ENCODE results near the gene EFCAB12. TPM values are rescaled to one million over a fixed set of nuclear protein-coding genes. Genes with fewer than 3 reads are reported as not detected.
A peak's percentile ranks its signal among the peaks of the same experiment; 100 is the strongest.

The EFCAB12 gene
- total RNA-seq, 1 donor from 2014 or later = not detected

DNA sequence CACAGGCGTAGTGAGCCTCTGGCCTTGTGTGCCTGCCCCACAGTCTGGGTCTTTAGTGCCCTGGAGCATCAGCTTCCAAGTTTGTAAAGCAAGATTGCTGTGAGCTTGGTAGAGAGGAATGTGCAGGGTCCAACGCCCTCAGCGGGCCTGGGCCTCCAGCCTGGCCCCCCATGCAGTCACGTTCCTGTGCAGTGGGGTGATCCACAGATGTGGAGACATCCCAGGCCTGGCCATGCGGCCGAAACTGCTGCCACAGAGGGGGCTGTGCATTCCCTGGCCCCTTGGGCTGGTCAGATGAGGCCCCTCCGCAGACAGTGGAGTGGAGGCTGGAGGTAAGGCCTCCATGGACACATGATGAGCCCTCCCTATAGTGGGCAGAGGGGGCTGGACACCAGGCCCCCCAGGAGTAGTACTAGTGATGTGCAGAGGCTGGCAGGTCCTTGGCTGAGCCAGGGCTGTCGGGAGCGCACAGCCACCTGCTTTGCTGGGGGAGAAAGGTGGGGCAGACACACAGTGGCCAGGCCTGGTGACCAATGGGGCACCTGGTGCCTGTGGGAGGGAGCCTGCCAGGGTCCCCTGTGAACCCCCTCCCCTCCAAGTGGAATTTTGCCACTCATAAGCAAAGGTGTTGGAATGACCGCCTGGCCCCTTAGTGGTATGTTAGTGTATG lies 71.5 kb downstream of the EFCAB12 start:
- no peaks in the 10 kb centered on the region for H3K36me3 ChIP-seq (ENCODE audit: control insufficient read depth, insufficient read depth, low read length)
- no peak for DNase-seq (ENCODE audit: low read depth)
- FAIRE-seq = no peak
- no peak overlapping the region for H3K4me3 ChIP-seq (ENCODE audit: low read depth, low read length)
- H3K27me3 ChIP-seq (ENCODE audit: control insufficient read depth, insufficient read depth, low read length) = no peaks in the 10 kb centered on the region
- no peak for TF ChIP-seq CTCF (IDR thresholded peaks at IDR 0.05; ENCODE audit: insufficient read depth, low read length, severe bottlenecking)

- no peak for TF ChIP-seq CTCF (IDR thresholded peaks at IDR 0.05; ENCODE audit: insufficient read depth, low read length, severe bottlenecking)
- DNase-seq (ENCODE audit: low read depth) (no peak), FAIRE-seq (no peak)
- Histone ChIP-seq H3K36me3 (ENCODE audit: control insufficient read depth, insufficient read depth, low read length) (no peaks in the 10 kb centered on the region), H3K27me3 (ENCODE audit: control insufficient read depth, insufficient read depth, low read length) (no peaks in the 10 kb centered on the region), H3K4me3 (ENCODE audit: low read depth, low read length) (no peak overlapping the region)
These were observed 74.9 kb downstream of the EFCAB12 start for GRCh38 chr3:129353589-129353941.

DNA sequence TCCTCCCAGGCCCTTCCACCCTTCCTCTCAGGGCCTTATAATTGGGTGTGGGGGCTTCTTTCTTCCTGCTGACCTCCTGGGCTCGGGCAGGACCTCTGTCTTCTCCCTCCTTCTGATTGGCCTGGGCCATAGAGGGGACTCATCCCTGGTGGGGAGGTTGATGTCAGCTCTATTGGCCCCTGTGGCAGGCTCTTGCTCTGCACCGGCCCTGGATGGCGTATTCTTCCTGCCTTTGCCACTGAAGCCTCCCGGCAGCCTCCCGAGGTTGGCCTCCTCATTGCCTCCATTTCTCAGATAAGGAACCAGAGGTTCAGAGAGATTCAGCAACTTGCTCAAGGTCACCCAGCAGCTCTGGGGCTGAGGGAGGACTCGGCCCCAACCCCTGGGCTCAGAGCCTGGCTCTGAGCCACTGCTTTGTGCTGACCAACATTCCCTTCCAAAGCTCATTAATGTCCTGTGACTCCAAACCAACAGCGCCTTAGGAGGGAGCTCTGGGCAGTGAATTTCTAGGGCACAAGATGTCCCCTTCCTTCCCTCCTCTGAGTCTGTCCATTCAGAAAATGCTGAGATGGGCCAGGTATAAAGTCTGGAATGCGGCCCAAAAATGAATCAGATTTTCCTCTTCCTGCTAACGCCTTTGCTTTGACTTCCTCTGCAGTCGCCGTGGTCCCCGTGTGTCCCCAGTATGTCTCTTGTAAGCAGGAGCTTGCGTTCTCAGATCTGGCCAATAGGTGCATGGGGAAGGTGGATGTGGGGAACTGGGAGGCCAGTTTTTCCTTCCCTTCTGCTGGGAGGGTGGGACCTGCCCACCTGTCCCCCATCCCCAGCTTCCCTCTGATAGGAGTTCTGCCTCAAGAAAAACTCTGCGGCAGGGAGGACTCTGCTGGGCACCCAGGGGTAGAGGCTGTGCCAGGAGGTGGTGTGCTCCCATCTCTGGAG lies 75.5 kb downstream of the EFCAB12 start:
- no peaks in the 10 kb centered on the region for H3K36me3 ChIP-seq (ENCODE audit: control insufficient read depth, insufficient read depth, low read length)
- H3K4me3 ChIP-seq (ENCODE audit: low read depth, low read length) = no peak overlapping the region
- no peaks in the 10 kb centered on the region for H3K27me3 ChIP-seq (ENCODE audit: control insufficient read depth, insufficient read depth, low read length)
- FAIRE-seq (peak; percentile 58), DNase-seq (ENCODE audit: low read depth) (peak; percentile 18)
- TF ChIP-seq CTCF (IDR thresholded peaks at IDR 0.05; ENCODE audit: insufficient read depth, low read length, severe bottlenecking) = no peak

- peak; percentile 35 for TF ChIP-seq CTCF (IDR thresholded peaks at IDR 0.05; ENCODE audit: insufficient read depth, low read length, severe bottlenecking)
- Histone ChIP-seq H3K27me3 (ENCODE audit: control insufficient read depth, insufficient read depth, low read length) (no peaks in the 10 kb centered on the region), H3K36me3 (ENCODE audit: control insufficient read depth, insufficient read depth, low read length) (no peaks in the 10 kb centered on the region), H3K4me3 (ENCODE audit: low read depth, low read length) (no peak overlapping the region)
- FAIRE-seq (no peak), DNase-seq (ENCODE audit: low read depth) (no peak)
These were observed 76.4 kb downstream of the EFCAB12 start for GRCh38 chr3:129352045-129352444.

Other genes starting within 250 kb of the EFCAB12 start
- gene CNBP, start 244.7 kb downstream of the EFCAB12 start, total RNA-seq = 371 and 535 TPM in 2 replicates
- 165 and 259 TPM in 2 replicates for gene COPG1, start 179.0 kb downstream of the EFCAB12 start, total RNA-seq
- 30.5 and 35.6 TPM in 2 replicates for gene HMCES, start 149.8 kb downstream of the EFCAB12 start, total RNA-seq
- gene MBD4, start 11.3 kb upstream of the EFCAB12 start, total RNA-seq = 11.3 and 24.5 TPM in 2 replicates
- gene IFT122, start 11.6 kb upstream of the EFCAB12 start, total RNA-seq = 5.9 and 10.0 TPM in 2 replicates
- not detected in 2 replicates for gene RHO, start 100.0 kb upstream of the EFCAB12 start, total RNA-seq
- gene H1-8, start 114.5 kb upstream of the EFCAB12 start, total RNA-seq = not detected in 2 replicates
- gene PLXND1, start 178.0 kb upstream of the EFCAB12 start, total RNA-seq = 1.0 and 2.4 TPM in 2 replicates